CD4-positive, CD25-positive, alpha-beta regulatory T cell (primary cell): ENCODE results near the gene DIP2C. TPM values are rescaled to one million over a fixed set of nuclear protein-coding genes. Genes with fewer than 3 reads are reported as not detected.
A peak's percentile ranks its signal among the peaks of the same experiment; 100 is the strongest.

Source experiments
- ATAC-seq, 2 donors: fragments of 150-1000 bp; cut with Tn5 transposase; one replicate each; pipeline ENCODE4 v1.10.0; 2021; ENCODE audit warnings: low read depth in 2 of 2, moderate number of reproducible peaks in 2 of 2, moderate library complexity in 1 of 2
- DNase-seq, 3 donors: peaks; one replicate each; pipeline versions ENCODE4 v3.0.0 to v3.0.0-alpha.2; 2012 to 2022; ENCODE audit warnings: mixed read lengths in 1 of 3
- H3K27ac ChIP-seq: one replicate; pipeline ENCODE4 v1.7.0; 2013; ENCODE audit warnings: mild to moderate bottlenecking, low read length; ENCODE audit not compliant: insufficient read depth, poor library complexity, severe bottlenecking
- H3K27me3 ChIP-seq: one replicate; pipeline ENCODE4 v1.7.0; 2013; ENCODE audit warnings: low read length; ENCODE audit not compliant: control insufficient read depth, insufficient read depth
- H3K36me3 ChIP-seq: one replicate; pipeline ENCODE4 v1.7.0; 2013; ENCODE audit warnings: mild to moderate bottlenecking, low read length, moderate library complexity; ENCODE audit not compliant: control insufficient read depth, insufficient read depth
- H3K4me1 ChIP-seq: 2 replicates; pipeline ENCODE4 v1.7.0; 2013; ENCODE audit warnings: mild to moderate bottlenecking, low read length; ENCODE audit not compliant: insufficient read depth, control insufficient read depth, poor library complexity, severe bottlenecking
- H3K4me3 ChIP-seq: one replicate; pipeline ENCODE4 v1.7.0; 2013; ENCODE audit warnings: low read depth, mild to moderate bottlenecking, low read length, moderate library complexity
- H3K9me3 ChIP-seq, 2 experiments: 1 replicate in 1 of 2; 2 replicates in 1 of 2; pipeline ENCODE4 v1.7.0; 2013; ENCODE audit warnings: low read length in 2 of 2, mild to moderate bottlenecking in 1 of 2, moderate library complexity in 1 of 2; ENCODE audit not compliant: control insufficient read depth in 2 of 2
- H3K27ac Mint-ChIP-seq, 3 donors: one replicate each; pipeline ENCODE4 v1.8.0; 2020 to 2022; ENCODE audit warnings: mild to moderate bottlenecking in 3 of 3, mixed read lengths in 3 of 3, moderate library complexity in 2 of 3
- H3K27me3 Mint-ChIP-seq: one replicate; pipeline ENCODE4 v1.8.0; 2022; ENCODE audit warnings: mild to moderate bottlenecking, mixed read lengths
- H3K36me3 Mint-ChIP-seq: one replicate; pipeline ENCODE4 v1.8.0; 2020; ENCODE audit warnings: mixed read lengths
- H3K4me1 Mint-ChIP-seq, 4 donors: one replicate each; pipeline ENCODE4 v1.8.0; 2020 to 2022; ENCODE audit warnings: mixed read lengths in 4 of 4, mild to moderate bottlenecking in 1 of 4
- H3K4me3 Mint-ChIP-seq, 4 donors: one replicate each; pipeline ENCODE4 v1.8.0; 2020 to 2022; ENCODE audit warnings: mild to moderate bottlenecking in 4 of 4, mixed read lengths in 4 of 4, moderate library complexity in 3 of 4
- H3K9me3 Mint-ChIP-seq, 7 donors: one replicate each; pipeline ENCODE4 v1.8.0; 2020 to 2022; ENCODE audit warnings: mixed read lengths in 7 of 7, mild to moderate bottlenecking in 3 of 7, moderate library complexity in 2 of 7
- polyA plus RNA-seq, 4 donors: library from polyadenylated mRNA; unstranded; fragments of 300-500 nt; fragmentation: Illumina TruSeq; gene quantifications; one replicate each; pipeline ENCODE4 v1.2.3, GENCODE V29; 2021
- total RNA-seq: library from RNA; stranded (reverse); gene quantifications from one replicate; pipeline ENCODE4 v1.2.3, GENCODE V29; 2022

DIP2C gene
- total and polyA plus RNA-seq, 5 donors from 2014 or later, result 0.47 to 4.1 (median 0.54) TPM

- H3K4me3 Mint-ChIP-seq, result no peak overlapping the region
- Histone ChIP-seq H3K27me3 (no peaks in the 10 kb centered on the region), H3K4me1 (peaks cover 3% of the 10 kb centered on the region), H3K27ac (no peak overlapping the region), H3K4me3 (no peak overlapping the region), H3K36me3 (peaks cover under 1% of the 10 kb centered on the region), H3K9me3 (no peaks in the 10 kb centered on the region)
- DNase-seq, result no peak
- H3K27ac Mint-ChIP-seq, result peak overlapping the region in 1 of 3 donors; percentile 70
- peaks cover 8% of the 10 kb centered on the region for H3K36me3 Mint-ChIP-seq
- no peak for ATAC-seq
- H3K4me1 Mint-ChIP-seq, result peaks cover 6 to 21% (median 9%) of the 10 kb centered on the region in 4 donors
- no peaks in the 10 kb centered on the region for H3K9me3 Mint-ChIP-seq
- no peaks in the 10 kb centered on the region for H3K27me3 Mint-ChIP-seq
Observed at GRCh38 chr10:228366-228765, 461.1 kb downstream of the DIP2C start.

- Mint-ChIP-seq H3K27me3 (no peaks in the 10 kb centered on the region), H3K9me3 (no peaks in the 10 kb centered on the region), H3K4me3 (peak overlapping the region in 1 of 4 donors; percentile 75), H3K36me3 (peaks cover 5% of the 10 kb centered on the region), H3K4me1 (peaks cover 6 to 20% (median 9%) of the 10 kb centered on the region in 4 donors), H3K27ac (no peak overlapping the region)
- ATAC-seq (no peak), DNase-seq (no peak)
- Histone ChIP-seq H3K9me3 (no peaks in the 10 kb centered on the region), H3K4me1 (peaks cover 3% of the 10 kb centered on the region), H3K27ac (no peak overlapping the region), H3K36me3 (no peaks in the 10 kb centered on the region), H3K4me3 (no peak overlapping the region), H3K27me3 (no peaks in the 10 kb centered on the region)
Observed at GRCh38 chr10:227014-227413, 462.5 kb downstream of the DIP2C start.

GRCh38 chr10:226018-226417 lies 463.4 kb downstream of the DIP2C start:
- DNase-seq (no peak), ATAC-seq (no peak)
- peaks cover 3% of the 10 kb centered on the region for H3K36me3 ChIP-seq
- no peak overlapping the region for H3K4me3 ChIP-seq
- Mint-ChIP-seq H3K36me3 (peaks cover 5% of the 10 kb centered on the region), H3K27me3 (no peaks in the 10 kb centered on the region), H3K9me3 (no peaks in the 10 kb centered on the region), H3K4me1 (peaks cover 9 to 22% (median 11%) of the 10 kb centered on the region in 4 donors), H3K27ac (peak overlapping the region in 2 of 3 donors; percentile 44 to 62), H3K4me3 (no peak overlapping the region)
- peaks cover 3% of the 10 kb centered on the region for H3K4me1 ChIP-seq
- H3K27me3 ChIP-seq, result no peaks in the 10 kb centered on the region
- H3K9me3 ChIP-seq, result no peaks in the 10 kb centered on the region
- H3K27ac ChIP-seq, result no peak overlapping the region

- Mint-ChIP-seq H3K27me3 (no peaks in the 10 kb centered on the region), H3K36me3 (no peaks in the 10 kb centered on the region), H3K9me3 (no peaks in the 10 kb centered on the region), H3K4me3 (no peak overlapping the region), H3K4me1 (peaks cover 10 to 29% (median 17%) of the 10 kb centered on the region in 4 donors), H3K27ac (no peak overlapping the region)
- ATAC-seq, result no peak
- Histone ChIP-seq H3K27ac (no peak overlapping the region), H3K27me3 (no peaks in the 10 kb centered on the region), H3K4me1 (peaks cover 10% of the 10 kb centered on the region), H3K4me3 (no peak overlapping the region), H3K9me3 (no peaks in the 10 kb centered on the region), H3K36me3 (peaks cover 4% of the 10 kb centered on the region)
- peak in 1 of 3 donors; percentile 22 for DNase-seq
Observed at GRCh38 chr10:224571-224970, 464.9 kb downstream of the DIP2C start.

Other genes with a start within 250 kb of the DIP2C start
- 82.0 TPM for gene LARP4B, start 242.0 kb upstream of the DIP2C start, total RNA-seq
- 10 to 100 TPM; 20.5 to 32.1 (median 27.3) TPM for gene LARP4B, start 242.0 kb upstream of the DIP2C start, polyA plus RNA-seq